Measurements from ENCODE around the gene OR8J3. TPM values are rescaled to one million over a fixed set of nuclear protein-coding genes. Genes with fewer than 3 reads are reported as not detected.

The OR8J3 gene
- polyA plus RNA-seq, 1 donor (not counting 4 experiments of a cell fraction or from before 2014, with no cell fraction given) = not detected

GRCh38 chr11:56172256-56172830, 32.3 kb upstream of the OR8J3 start:
- no peaks in the 10 kb centered on the region for H3K4me1 ChIP-seq (ENCODE audit: control insufficient read depth, extremely low read depth, insufficient read depth, low read length)
- H3K27me3 ChIP-seq (ENCODE audit: control insufficient read depth, extremely low read depth, insufficient read depth, low read length) = no peaks in the 10 kb centered on the region
- no peak overlapping the region for H3K4me2 ChIP-seq (ENCODE audit: control insufficient read depth, extremely low read depth, insufficient read depth, low read depth, low read length)
- peaks cover 1% of the 10 kb centered on the region for H3K9me3 ChIP-seq (ENCODE audit: control insufficient read depth, low read depth, low read length)
- H3K9ac ChIP-seq (ENCODE audit: control insufficient read depth, extremely low read depth, insufficient read depth, low read length) = no peak overlapping the region
- FAIRE-seq = no peak
- H3K9me1 ChIP-seq (ENCODE audit: control insufficient read depth, extremely low read depth, insufficient read depth, low read length) = no peaks in the 10 kb centered on the region
- no peaks in the 10 kb centered on the region for H4K20me1 ChIP-seq (ENCODE audit: control insufficient read depth, extremely low read depth, insufficient read depth, low read length)
- H3K4me3 ChIP-seq (ENCODE audit: control insufficient read depth in 2 of 3, extremely low read depth in 1 of 3, insufficient read depth in 2 of 3, low read depth in 1 of 3, low read length in 3 of 3) = no peak overlapping the region
- H2AFZ ChIP-seq (ENCODE audit: control insufficient read depth, low read length) = no peak overlapping the region
- no peaks in the 10 kb centered on the region for H3K36me3 ChIP-seq (ENCODE audit: control insufficient read depth in 2 of 2, extremely low read depth in 1 of 2, insufficient read depth in 2 of 2, low read length in 2 of 2)
- H3K79me2 ChIP-seq (ENCODE audit: control insufficient read depth, insufficient read depth, low read length) = no peaks in the 10 kb centered on the region
- no peak for DNase-seq (ENCODE audit: low read depth, low spot score)
- no peak overlapping the region for H3K27ac ChIP-seq (ENCODE audit: control insufficient read depth, insufficient read depth, low read length)
- TF ChIP-seq, protein P1, sequence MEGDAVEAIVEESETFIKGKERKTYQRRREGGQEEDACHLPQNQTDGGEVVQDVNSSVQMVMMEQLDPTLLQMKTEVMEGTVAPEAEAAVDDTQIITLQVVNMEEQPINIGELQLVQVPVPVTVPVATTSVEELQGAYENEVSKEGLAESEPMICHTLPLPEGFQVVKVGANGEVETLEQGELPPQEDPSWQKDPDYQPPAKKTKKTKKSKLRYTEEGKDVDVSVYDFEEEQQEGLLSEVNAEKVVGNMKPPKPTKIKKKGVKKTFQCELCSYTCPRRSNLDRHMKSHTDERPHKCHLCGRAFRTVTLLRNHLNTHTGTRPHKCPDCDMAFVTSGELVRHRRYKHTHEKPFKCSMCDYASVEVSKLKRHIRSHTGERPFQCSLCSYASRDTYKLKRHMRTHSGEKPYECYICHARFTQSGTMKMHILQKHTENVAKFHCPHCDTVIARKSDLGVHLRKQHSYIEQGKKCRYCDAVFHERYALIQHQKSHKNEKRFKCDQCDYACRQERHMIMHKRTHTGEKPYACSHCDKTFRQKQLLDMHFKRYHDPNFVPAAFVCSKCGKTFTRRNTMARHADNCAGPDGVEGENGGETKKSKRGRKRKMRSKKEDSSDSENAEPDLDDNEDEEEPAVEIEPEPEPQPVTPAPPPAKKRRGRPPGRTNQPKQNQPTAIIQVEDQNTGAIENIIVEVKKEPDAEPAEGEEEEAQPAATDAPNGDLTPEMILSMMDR (optimal IDR thresholded peaks at IDR 0.05 in 1 of 3, IDR thresholded peaks at IDR 0.05 in 1 of 3, conservative IDR thresholded peaks at IDR 0.05 in 1 of 3; ENCODE audit: extremely low read depth in 1 of 3, insufficient read depth in 2 of 3, low read length in 3 of 3) = no peak
- no peak for TF ChIP-seq EZH2 (IDR thresholded peaks at IDR 0.05; ENCODE audit: low read length)
- dilution Hi-C loops (cut with MboI; ENCODE audit: extremely low pct_ligation_motif_present, low sequenced_read_pairs) = no loop called here

DNA sequence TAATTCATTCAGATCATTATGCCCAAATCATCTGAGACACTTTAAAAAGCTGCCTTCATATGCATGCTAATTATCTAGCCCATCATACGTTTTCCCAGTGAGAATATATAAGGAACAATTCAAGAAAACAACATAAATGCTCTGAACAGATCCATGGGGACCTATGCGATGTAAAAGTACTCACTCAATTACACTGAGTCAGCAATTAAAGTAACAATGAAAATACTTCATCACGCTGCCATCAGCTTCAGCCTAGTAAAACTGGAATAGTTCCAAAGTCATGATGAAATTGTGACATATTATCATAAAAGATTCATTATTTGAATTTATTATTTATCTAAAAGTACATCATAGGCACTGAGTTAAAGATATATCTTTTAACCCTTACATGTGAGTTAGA, 23.8 kb upstream of the OR8J3 start:
- Histone ChIP-seq H3K36me3 (ENCODE audit: control insufficient read depth in 2 of 2, extremely low read depth in 1 of 2, insufficient read depth in 2 of 2, low read length in 2 of 2) (no peaks in the 10 kb centered on the region), H3K9me3 (ENCODE audit: control insufficient read depth, low read depth, low read length) (no peaks in the 10 kb centered on the region)

More for the DNA sequence above, 23.8 kb upstream of the OR8J3 start:
- no peaks in the 10 kb centered on the region for H3K9me1 ChIP-seq (ENCODE audit: control insufficient read depth, extremely low read depth, insufficient read depth, low read length)
- H4K20me1 ChIP-seq (ENCODE audit: control insufficient read depth, extremely low read depth, insufficient read depth, low read length) = no peaks in the 10 kb centered on the region
- H3K4me2 ChIP-seq (ENCODE audit: control insufficient read depth, extremely low read depth, insufficient read depth, low read depth, low read length) = no peak overlapping the region
- no peak overlapping the region for H3K9ac ChIP-seq (ENCODE audit: control insufficient read depth, extremely low read depth, insufficient read depth, low read length)
- DNase-seq (ENCODE audit: low read depth, low spot score) (no peak), FAIRE-seq (no peak)
- H3K27ac ChIP-seq (ENCODE audit: control insufficient read depth, insufficient read depth, low read length) = no peak overlapping the region
- TF ChIP-seq, protein P1 (optimal IDR thresholded peaks at IDR 0.05 in 1 of 3, IDR thresholded peaks at IDR 0.05 in 1 of 3, conservative IDR thresholded peaks at IDR 0.05 in 1 of 3; ENCODE audit: extremely low read depth in 1 of 3, insufficient read depth in 2 of 3, low read length in 3 of 3) = no peak
- TF ChIP-seq EZH2 (IDR thresholded peaks at IDR 0.05; ENCODE audit: low read length) = no peak
- H3K79me2 ChIP-seq (ENCODE audit: control insufficient read depth, insufficient read depth, low read length) = no peaks in the 10 kb centered on the region
- no peaks in the 10 kb centered on the region for H3K27me3 ChIP-seq (ENCODE audit: control insufficient read depth, extremely low read depth, insufficient read depth, low read length)
- no peak overlapping the region for H2AFZ ChIP-seq (ENCODE audit: control insufficient read depth, low read length)
- dilution Hi-C loops (cut with MboI; ENCODE audit: extremely low pct_ligation_motif_present, low sequenced_read_pairs) = no loop called here
- no peaks in the 10 kb centered on the region for H3K4me1 ChIP-seq (ENCODE audit: control insufficient read depth, extremely low read depth, insufficient read depth, low read length)
- no peak overlapping the region for H3K4me3 ChIP-seq (ENCODE audit: control insufficient read depth in 2 of 3, extremely low read depth in 1 of 3, insufficient read depth in 2 of 3, low read depth in 1 of 3, low read length in 3 of 3)
